K562 (cell line): ENCODE data around the gene EPHB1.

ENCODE experiments used
- ESRRB ChIP-seq: fragments of 250-450 bp; sonication (Bioruptor Pico); IDR thresholded peaks from 2 replicates; pipeline ENCODE4 v1.5.0; 2020; ENCODE audit warnings: mild to moderate bottlenecking, moderate library complexity, borderline replicate concordance
- MTA2 ChIP-seq: fragments of 450-650 bp; IDR thresholded peaks from 2 replicates; pipeline ENCODE4 v1.6.1; 2016; ENCODE audit warnings: low read depth
- RAD51 ChIP-seq: fragments of 450-650 bp; IDR thresholded peaks from 2 replicates; pipeline ENCODE4 v1.7.1; 2016; ENCODE audit warnings: low read depth, mild to moderate bottlenecking, borderline replicate concordance
- TAF7 ChIP-seq: fragments of 450-650 bp; IDR thresholded peaks from 2 replicates; pipeline ENCODE4 v1.6.1; 2016; ENCODE audit warnings: missing genetic modification characterization, missing compliant biosample characterization
- TF ChIP-seq, protein P1 (sequence below), 3 experiments: IDR thresholded peaks in 2 of 3; conservative IDR thresholded peaks in 1 of 3; 2 replicates each; pipeline ENCODE4 v1.5.1; 2011 to 2012; ENCODE audit warnings: low read length in 3 of 3, mild to moderate bottlenecking in 3 of 3, control low read depth in 2 of 3, improper control_type of control experiment in 1 of 3, inconsistent platforms in 1 of 3, low read depth in 1 of 3, mixed read lengths in 1 of 3, moderate library complexity in 1 of 3; ENCODE audit not compliant: insufficient read depth in 2 of 3

DNA sequence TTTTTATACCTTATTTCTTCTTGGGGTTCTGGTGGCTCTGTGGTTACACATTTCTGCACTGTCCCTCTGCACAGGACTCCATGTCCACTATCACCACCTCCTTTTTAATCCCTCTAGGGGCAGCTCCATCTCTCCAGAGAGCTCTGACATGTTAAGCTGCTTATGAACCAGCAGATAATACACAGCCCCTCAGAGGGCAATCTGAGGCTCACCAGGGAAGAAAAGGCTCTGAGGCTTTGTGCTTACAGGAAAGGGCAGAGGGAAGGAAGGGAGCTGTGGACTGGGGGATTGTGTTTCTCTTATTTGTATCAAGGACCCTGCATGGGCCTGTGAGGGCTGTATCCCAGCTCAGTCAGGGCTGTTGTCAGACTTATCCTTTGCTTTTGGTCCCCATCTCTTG is 164.5 kb downstream of the EPHB1 start:
- TF ChIP-seq TAF7 (tag) = no peak
- TF ChIP-seq ESRRB (CRISPR knock-in tag) = no peak
- TF ChIP-seq RAD51 = no peak
- TF ChIP-seq, protein P1, sequence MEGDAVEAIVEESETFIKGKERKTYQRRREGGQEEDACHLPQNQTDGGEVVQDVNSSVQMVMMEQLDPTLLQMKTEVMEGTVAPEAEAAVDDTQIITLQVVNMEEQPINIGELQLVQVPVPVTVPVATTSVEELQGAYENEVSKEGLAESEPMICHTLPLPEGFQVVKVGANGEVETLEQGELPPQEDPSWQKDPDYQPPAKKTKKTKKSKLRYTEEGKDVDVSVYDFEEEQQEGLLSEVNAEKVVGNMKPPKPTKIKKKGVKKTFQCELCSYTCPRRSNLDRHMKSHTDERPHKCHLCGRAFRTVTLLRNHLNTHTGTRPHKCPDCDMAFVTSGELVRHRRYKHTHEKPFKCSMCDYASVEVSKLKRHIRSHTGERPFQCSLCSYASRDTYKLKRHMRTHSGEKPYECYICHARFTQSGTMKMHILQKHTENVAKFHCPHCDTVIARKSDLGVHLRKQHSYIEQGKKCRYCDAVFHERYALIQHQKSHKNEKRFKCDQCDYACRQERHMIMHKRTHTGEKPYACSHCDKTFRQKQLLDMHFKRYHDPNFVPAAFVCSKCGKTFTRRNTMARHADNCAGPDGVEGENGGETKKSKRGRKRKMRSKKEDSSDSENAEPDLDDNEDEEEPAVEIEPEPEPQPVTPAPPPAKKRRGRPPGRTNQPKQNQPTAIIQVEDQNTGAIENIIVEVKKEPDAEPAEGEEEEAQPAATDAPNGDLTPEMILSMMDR (IDR thresholded peaks at IDR 0.05 in 2 of 3, conservative IDR thresholded peaks at IDR 0.05 in 1 of 3; ENCODE audit: insufficient read depth in 2 of 3, low read depth in 1 of 3, low read length in 3 of 3) = no peak
- TF ChIP-seq MTA2 = no peak
